Stimulated activated CD8-positive, alpha-beta memory T cell treated with anti-CD3 and anti-CD28 coated beads, Interleukin-2, amount 100 ng/mL, for 48 hours (primary cell): ENCODE data around the gene MTLN.
"Not testable (repeated sequence)": the region's sequence is repeated elsewhere in the genome, so short reads cannot be mapped to it uniquely, and the experiment has no call there.

Source experiments
- DNase-seq, 2 donors: peaks; one replicate each; pipeline ENCODE4 v3.0.0-alpha.2; 2020; ENCODE audit warnings: low read depth in 2 of 2

MTLN gene

DNA sequence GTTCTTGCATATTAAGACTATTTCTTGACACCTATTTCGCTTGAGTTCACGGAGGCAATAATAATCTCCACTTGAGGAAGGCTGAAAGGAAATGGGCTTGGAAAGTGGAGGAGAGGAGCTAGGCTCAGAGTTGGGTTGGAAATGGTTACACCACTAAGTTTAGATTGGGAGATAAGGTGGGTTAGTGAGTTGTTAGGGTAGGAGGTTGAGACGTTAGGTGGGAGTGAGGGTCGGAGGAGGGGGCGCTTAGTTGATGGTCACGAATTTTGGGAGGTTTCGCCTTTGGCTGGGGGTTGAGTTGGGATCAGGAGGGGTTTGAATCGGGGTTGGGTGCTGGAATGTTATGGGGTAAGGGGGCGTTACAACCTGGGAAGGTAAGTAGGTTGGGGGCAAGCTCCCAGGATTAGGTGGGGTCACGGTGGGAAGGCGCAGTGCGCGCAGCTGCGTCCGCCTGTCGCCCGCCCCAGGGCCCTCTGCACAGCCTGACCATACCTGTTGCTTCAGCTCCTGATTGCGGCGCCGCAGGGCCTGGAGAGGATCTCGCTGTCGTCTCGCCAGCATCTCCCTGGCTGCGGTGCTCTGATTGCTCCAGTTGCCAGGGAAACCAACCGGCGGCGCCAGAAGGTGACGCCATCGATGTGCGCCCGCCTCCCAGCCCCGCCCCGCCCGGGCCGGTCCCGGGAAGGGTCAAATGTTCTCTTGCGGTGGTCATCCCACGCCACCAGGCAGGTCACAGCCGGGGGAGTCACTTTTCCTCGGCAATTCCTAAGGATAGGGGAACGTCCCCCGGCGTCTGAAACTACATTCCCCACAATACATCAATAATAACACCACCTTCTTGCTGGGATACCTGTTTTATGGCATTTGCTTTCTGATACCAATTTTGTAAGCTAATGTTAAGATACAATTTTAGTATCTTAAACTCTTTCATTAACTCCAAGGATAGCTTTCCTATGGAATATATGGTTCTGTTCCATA lies 7.7 kb downstream of the MTLN start, which contains the start of gene NPHP1:
NPHP1 (minus strand) TSS at position 606 of the 978 bp plus-strand sequence; CDS start at position 561, 45 bp downstream.
- DNase-seq: peak; percentile 69 to 82

- DNase-seq: no peak
Measured at GRCh38 chr2:110198016-110198415, 14.3 kb downstream of the MTLN start.

DNA sequence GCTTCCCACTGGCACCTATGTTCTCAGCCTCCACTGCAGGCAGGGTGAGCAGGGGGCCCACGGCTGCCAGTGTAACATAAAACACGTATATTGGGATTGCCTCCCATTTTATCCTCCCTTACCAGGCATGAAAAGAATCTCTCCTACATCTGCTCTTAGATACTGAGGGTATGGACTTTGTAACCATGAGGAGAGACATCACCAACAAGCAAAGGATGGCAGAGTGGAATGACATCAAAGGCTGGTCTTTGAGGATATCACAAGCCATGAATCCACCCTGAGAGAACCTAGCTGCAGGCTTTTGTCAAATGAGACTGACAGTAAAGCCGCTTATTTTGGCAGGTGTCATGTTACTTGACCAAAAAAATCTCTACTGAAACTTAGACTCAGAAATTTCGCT lies 14.9 kb downstream of the MTLN start:
- DNase-seq: no peak

GRCh38 chr2:110190169-110190568 lies 22.2 kb downstream of the MTLN start:
- not testable (repeated sequence) for DNase-seq

GRCh38 chr2:110182449-110182848 lies 29.9 kb downstream of the MTLN start:
- DNase-seq: no peak

GRCh38 chr2:110180036-110180435 lies 32.3 kb downstream of the MTLN start:
- no peak for DNase-seq

DNA sequence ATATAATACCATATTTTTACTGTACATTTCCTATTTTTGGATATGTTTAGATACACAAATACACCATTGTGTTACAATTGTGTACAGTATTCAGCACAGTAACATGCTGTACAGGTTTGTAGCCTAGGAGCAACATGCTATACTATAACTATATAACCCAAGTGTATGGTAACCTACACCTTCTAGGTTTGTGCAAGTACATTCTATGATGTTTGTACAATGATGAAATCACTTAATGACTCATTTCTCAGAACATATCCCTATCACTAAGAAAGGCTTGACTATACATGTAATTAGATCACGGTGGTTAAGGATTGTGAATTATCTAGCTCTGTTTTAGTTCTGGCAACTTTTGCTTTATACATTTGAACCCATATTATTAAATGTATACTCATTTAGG lies 38.8 kb downstream of the MTLN start:
- DNase-seq: no peak

DNA sequence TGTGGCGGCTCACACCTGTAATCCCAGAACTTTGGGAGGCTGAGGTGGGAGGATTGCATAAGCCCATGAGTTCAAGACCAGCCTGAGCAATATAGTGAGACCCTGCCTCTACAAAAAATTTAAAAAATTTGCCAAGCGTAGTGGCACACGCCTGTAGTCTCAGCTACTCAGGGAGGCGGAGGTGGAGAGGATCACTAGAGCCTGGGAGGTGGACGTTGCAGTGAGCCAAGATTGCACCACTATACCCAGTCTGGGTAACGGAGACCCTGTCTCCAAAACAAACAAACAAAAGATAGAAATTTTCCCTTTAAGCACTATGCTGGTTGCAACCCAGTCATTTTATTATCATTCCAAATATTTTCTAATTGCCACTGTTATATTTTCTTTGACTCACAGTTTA lies 39.8 kb downstream of the MTLN start:
- DNase-seq: no peak

DNA sequence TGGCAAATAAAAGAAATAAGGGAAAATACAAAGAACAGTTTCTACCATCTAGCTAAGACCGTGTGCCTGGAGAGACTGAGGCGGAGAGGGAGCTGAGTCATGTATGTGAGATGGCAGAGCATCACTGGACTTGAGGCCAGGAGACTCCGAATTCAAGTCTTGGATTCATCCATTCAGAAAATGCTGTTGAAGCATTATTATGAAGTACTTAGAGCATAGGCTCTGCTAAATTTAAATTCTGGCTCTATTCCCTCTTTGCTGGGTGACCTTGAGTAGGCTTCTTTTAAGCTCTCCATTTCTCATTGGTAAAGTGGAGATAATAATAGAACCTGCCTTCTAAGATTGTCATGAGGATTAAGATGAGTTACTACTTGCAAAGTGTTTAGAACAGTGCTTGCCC lies 42.2 kb downstream of the MTLN start:
- DNase-seq: no peak

DNA sequence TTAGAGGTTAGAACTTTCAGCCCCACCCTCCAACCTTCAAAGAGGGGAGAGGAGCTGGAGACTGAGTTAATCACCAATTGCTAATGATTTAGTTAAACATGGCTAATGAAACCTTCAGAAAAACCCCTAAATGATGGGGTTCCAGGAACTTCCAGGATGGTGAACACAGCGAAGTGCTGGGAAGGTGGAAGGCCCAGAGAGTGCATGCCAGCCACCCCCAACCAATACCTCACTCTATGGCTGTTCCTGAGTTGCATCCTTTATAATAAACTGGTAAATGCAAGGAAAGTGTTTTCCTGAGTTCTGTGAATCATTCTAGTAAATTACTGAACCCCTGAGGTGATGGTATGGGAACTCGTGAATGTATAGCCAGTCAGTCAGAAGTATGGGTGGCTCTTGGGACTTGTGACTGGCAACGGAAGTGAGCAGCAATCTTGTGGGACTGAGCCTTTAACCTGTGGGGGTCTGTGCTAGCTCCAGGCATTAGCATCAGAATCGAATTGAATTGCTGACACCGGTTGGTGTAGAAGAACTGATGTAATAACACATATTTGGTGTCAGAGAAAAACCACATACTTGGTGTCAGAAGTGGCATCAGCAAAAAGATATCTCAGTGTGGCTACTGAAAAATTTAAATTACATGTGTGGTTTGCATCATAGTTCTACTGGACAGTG lies 44.9 kb downstream of the MTLN start:
- no peak for DNase-seq

- DNase-seq: no peak
Measured at GRCh38 chr2:110166266-110166665, 46.1 kb downstream of the MTLN start.
